ENCODE measurements around the gene KANSL1. TPM values are rescaled to one million over a fixed set of nuclear protein-coding genes. Genes with fewer than 3 reads are reported as not detected.
A peak's percentile ranks its signal among the peaks of the same experiment; 100 is the strongest.

KANSL1 gene
- total and polyA plus RNA-seq, 2 donors (not counting 1 experiment from before 2014, with no cell fraction given) = 8.4 to 78.6 TPM

- Histone ChIP-seq H3K9ac (ENCODE audit: insufficient read depth, low read length) (no peak overlapping the region), H3K27me3 (ENCODE audit: control insufficient read depth, insufficient read depth, low read length) (no peaks in the 10 kb centered on the region), H3K4me2 (ENCODE audit: extremely low read depth, insufficient read depth, low read length) (peak overlapping the region; percentile 51), H3K9me3 (ENCODE audit: control insufficient read depth, insufficient read depth, low read depth, low read length) (no peaks in the 10 kb centered on the region), H3K4me1 (ENCODE audit: control insufficient read depth, extremely low read depth, insufficient read depth, low read length) (peaks cover 13% of the 10 kb centered on the region), H3K79me2 (ENCODE audit: control insufficient read depth, insufficient read depth, low read length) (peaks cover 99% of the 10 kb centered on the region), H3K36me3 (ENCODE audit: control insufficient read depth, insufficient read depth, low read length) (no peaks in the 10 kb centered on the region), H4K20me1 (ENCODE audit: control insufficient read depth, extremely low read depth, insufficient read depth, low read length) (no peaks in the 10 kb centered on the region), H3K4me3 (replicated peaks in 1 of 4; ENCODE audit: control extremely low read depth in 1 of 4, insufficient read depth in 1 of 4, low read depth in 3 of 4, low read length in 4 of 4) (no peak overlapping the region), H2AFZ (ENCODE audit: low read length) (no peak overlapping the region), H3K27ac (ENCODE audit: insufficient read depth, low read length) (no peak overlapping the region)
- TF ChIP-seq EZH2 (IDR thresholded peaks at IDR 0.05; ENCODE audit: low read length, missing control alignments) = no peak
- no peak for TF ChIP-seq CTCF (conservative IDR thresholded peaks at IDR 0.05 in 1 of 2, IDR thresholded peaks at IDR 0.05 in 1 of 2; ENCODE audit: low read depth in 1 of 2, low read length in 2 of 2)
- no peak for DNase-seq (ENCODE audit: low read depth in 2 of 2)
Observed at GRCh38 chr17:46158323-46159296, 34.6 kb downstream of the KANSL1 start.

- H3K4me2 ChIP-seq (ENCODE audit: extremely low read depth, insufficient read depth, low read length) = peak overlapping the region; percentile 51
- H3K9ac ChIP-seq (ENCODE audit: insufficient read depth, low read length) = no peak overlapping the region
- peaks cover 13% of the 10 kb centered on the region for H3K4me1 ChIP-seq (ENCODE audit: control insufficient read depth, extremely low read depth, insufficient read depth, low read length)
- no peaks in the 10 kb centered on the region for H3K36me3 ChIP-seq (ENCODE audit: control insufficient read depth, insufficient read depth, low read length)
- TF ChIP-seq CTCF (conservative IDR thresholded peaks at IDR 0.05 in 1 of 2, IDR thresholded peaks at IDR 0.05 in 1 of 2; ENCODE audit: low read depth in 1 of 2, low read length in 2 of 2) (no peak), EZH2 (IDR thresholded peaks at IDR 0.05; ENCODE audit: low read length, missing control alignments) (no peak)
- H2AFZ ChIP-seq (ENCODE audit: low read length) = no peak overlapping the region
- H3K79me2 ChIP-seq (ENCODE audit: control insufficient read depth, insufficient read depth, low read length) = peaks cover 99% of the 10 kb centered on the region
- no peak overlapping the region for H3K4me3 ChIP-seq (replicated peaks in 1 of 4; ENCODE audit: control extremely low read depth in 1 of 4, insufficient read depth in 1 of 4, low read depth in 3 of 4, low read length in 4 of 4)
- H4K20me1 ChIP-seq (ENCODE audit: control insufficient read depth, extremely low read depth, insufficient read depth, low read length) = no peaks in the 10 kb centered on the region
- H3K27ac ChIP-seq (ENCODE audit: insufficient read depth, low read length) = no peak overlapping the region
- no peaks in the 10 kb centered on the region for H3K9me3 ChIP-seq (ENCODE audit: control insufficient read depth, insufficient read depth, low read depth, low read length)
- peak; percentile 75 to 81 for DNase-seq (ENCODE audit: low read depth in 2 of 2)
- no peaks in the 10 kb centered on the region for H3K27me3 ChIP-seq (ENCODE audit: control insufficient read depth, insufficient read depth, low read length)
Observed at GRCh38 chr17:46157443-46158062, 35.7 kb downstream of the KANSL1 start.

- H3K36me3 ChIP-seq (ENCODE audit: control insufficient read depth, insufficient read depth, low read length) = no peaks in the 10 kb centered on the region
- peak in 1 of 2 donors; percentile 70 for DNase-seq (ENCODE audit: low read depth in 2 of 2)
- peaks cover 6% of the 10 kb centered on the region for H3K4me1 ChIP-seq (ENCODE audit: control insufficient read depth, extremely low read depth, insufficient read depth, low read length)
- no peak overlapping the region for H3K27ac ChIP-seq (ENCODE audit: insufficient read depth, low read length)
- TF ChIP-seq CTCF (conservative IDR thresholded peaks at IDR 0.05 in 1 of 2, IDR thresholded peaks at IDR 0.05 in 1 of 2; ENCODE audit: low read depth in 1 of 2, low read length in 2 of 2) (no peak), EZH2 (IDR thresholded peaks at IDR 0.05; ENCODE audit: low read length, missing control alignments) (no peak)
- no peak overlapping the region for H2AFZ ChIP-seq (ENCODE audit: low read length)
- no peaks in the 10 kb centered on the region for H3K9me3 ChIP-seq (ENCODE audit: control insufficient read depth, insufficient read depth, low read depth, low read length)
- no peak overlapping the region for H3K4me2 ChIP-seq (ENCODE audit: extremely low read depth, insufficient read depth, low read length)
- peaks cover 5% of the 10 kb centered on the region for H4K20me1 ChIP-seq (ENCODE audit: control insufficient read depth, extremely low read depth, insufficient read depth, low read length)
- H3K9ac ChIP-seq (ENCODE audit: insufficient read depth, low read length) = no peak overlapping the region
- H3K27me3 ChIP-seq (ENCODE audit: control insufficient read depth, insufficient read depth, low read length) = no peaks in the 10 kb centered on the region
- no peak overlapping the region for H3K4me3 ChIP-seq (replicated peaks in 1 of 4; ENCODE audit: control extremely low read depth in 1 of 4, insufficient read depth in 1 of 4, low read depth in 3 of 4, low read length in 4 of 4)
- peaks cover 98% of the 10 kb centered on the region for H3K79me2 ChIP-seq (ENCODE audit: control insufficient read depth, insufficient read depth, low read length)
Observed at GRCh38 chr17:46154151-46154816, 38.9 kb downstream of the KANSL1 start.

Measured in fibroblast of lung (primary cell).